ENCODE measurements around the gene PRAC1. TPM values are rescaled to one million over a fixed set of nuclear protein-coding genes. Genes with fewer than 3 reads are reported as not detected.

Gene PRAC1
- total and polyA plus RNA-seq, 2 experiments from 2014 or later: not detected

- no peak for DNase-seq (ENCODE audit: low read depth in 1 of 2, low spot score in 1 of 2)
- H3K36me3 ChIP-seq: no peaks in the 10 kb centered on the region
- no peaks in the 10 kb centered on the region for H3K4me1 ChIP-seq (ENCODE audit: low read depth)
- peaks cover 100% of the 10 kb centered on the region for H3K27me3 ChIP-seq
- H3K9me3 ChIP-seq (ENCODE audit: low read depth): no peaks in the 10 kb centered on the region
- H3K4me3 ChIP-seq: no peak overlapping the region
- no peak overlapping the region for H3K27ac ChIP-seq
- TF ChIP-seq CTCF (IDR thresholded peaks at IDR 0.05; ENCODE audit: low read depth, low read length): no peak
Measured at GRCh38 chr17:48760411-48760810, 38.1 kb upstream of the PRAC1 start.

GRCh38 chr17:48759288-48759687 is 37.0 kb upstream of the PRAC1 start:
- Histone ChIP-seq H3K36me3 (no peaks in the 10 kb centered on the region), H3K27ac (no peak overlapping the region), H3K4me3 (no peak overlapping the region), H3K27me3 (peaks cover 100% of the 10 kb centered on the region), H3K9me3 (ENCODE audit: low read depth) (no peaks in the 10 kb centered on the region), H3K4me1 (ENCODE audit: low read depth) (no peaks in the 10 kb centered on the region)
- no peak for TF ChIP-seq CTCF (IDR thresholded peaks at IDR 0.05; ENCODE audit: low read depth, low read length)
- DNase-seq (ENCODE audit: low read depth in 1 of 2, low spot score in 1 of 2): no peak

GRCh38 chr17:48757524-48757961 is 35.2 kb upstream of the PRAC1 start:
- no peak overlapping the region for H3K4me3 ChIP-seq
- no peak for TF ChIP-seq CTCF (IDR thresholded peaks at IDR 0.05; ENCODE audit: low read depth, low read length)
- H3K9me3 ChIP-seq (ENCODE audit: low read depth): no peaks in the 10 kb centered on the region
- H3K27ac ChIP-seq: no peak overlapping the region
- H3K36me3 ChIP-seq: no peaks in the 10 kb centered on the region
- H3K27me3 ChIP-seq: peaks cover 100% of the 10 kb centered on the region
- DNase-seq (ENCODE audit: low read depth in 1 of 2, low spot score in 1 of 2): no peak
- H3K4me1 ChIP-seq (ENCODE audit: low read depth): no peaks in the 10 kb centered on the region

- Histone ChIP-seq H3K4me1 (ENCODE audit: low read depth) (no peaks in the 10 kb centered on the region), H3K27me3 (peaks cover 100% of the 10 kb centered on the region), H3K9me3 (ENCODE audit: low read depth) (no peaks in the 10 kb centered on the region), H3K36me3 (no peaks in the 10 kb centered on the region), H3K27ac (no peak overlapping the region), H3K4me3 (no peak overlapping the region)
- no peak for DNase-seq (ENCODE audit: low read depth in 1 of 2, low spot score in 1 of 2)
- TF ChIP-seq CTCF (IDR thresholded peaks at IDR 0.05; ENCODE audit: low read depth, low read length): no peak
Measured at GRCh38 chr17:48756830-48757251, 34.5 kb upstream of the PRAC1 start.

- Histone ChIP-seq H3K27me3 (peaks cover 100% of the 10 kb centered on the region), H3K36me3 (no peaks in the 10 kb centered on the region), H3K9me3 (ENCODE audit: low read depth) (no peaks in the 10 kb centered on the region), H3K4me1 (ENCODE audit: low read depth) (no peaks in the 10 kb centered on the region), H3K27ac (no peak overlapping the region), H3K4me3 (no peak overlapping the region)
- no peak for DNase-seq (ENCODE audit: low read depth in 1 of 2, low spot score in 1 of 2)
- no peak for TF ChIP-seq CTCF (IDR thresholded peaks at IDR 0.05; ENCODE audit: low read depth, low read length)
Measured at GRCh38 chr17:48755356-48755755, 33.0 kb upstream of the PRAC1 start.

Measured in cardiac muscle cell (in vitro differentiated cells and primary cell).